Measurements from ENCODE around the gene MAPK7. TPM values are rescaled to one million over a fixed set of nuclear protein-coding genes. Genes with fewer than 3 reads are reported as not detected.

Gene MAPK7
- total and polyA plus RNA-seq, 2 donors (not counting 1 experiment from before 2014, with no cell fraction given), result 12.8 to 18.8 TPM

DNA sequence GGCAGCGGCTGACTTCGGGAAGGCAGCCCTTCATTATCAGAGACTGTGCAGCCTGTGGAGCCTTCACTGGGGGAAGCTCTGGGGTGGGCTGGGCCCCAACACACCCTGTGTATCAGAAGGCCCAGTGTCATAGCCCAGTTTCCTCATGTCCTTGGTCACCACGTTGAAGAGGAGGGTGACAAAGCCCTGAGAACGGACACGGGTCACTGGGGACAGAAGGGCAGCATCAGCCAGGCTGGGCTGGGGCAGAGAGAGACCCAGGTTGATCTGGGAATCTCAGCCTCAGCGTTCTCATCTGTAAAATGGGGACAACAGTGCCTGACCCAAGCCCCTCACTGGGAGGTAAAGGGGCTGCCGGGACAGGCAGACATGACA is 35.1 kb upstream of the MAPK7 start:
- Histone ChIP-seq H3K27me3 (ENCODE audit: control insufficient read depth, insufficient read depth, low read length) (no peaks in the 10 kb centered on the region), H4K20me1 (ENCODE audit: control insufficient read depth, extremely low read depth, insufficient read depth, low read length) (no peaks in the 10 kb centered on the region), H3K4me2 (ENCODE audit: extremely low read depth, insufficient read depth, low read length) (no peak overlapping the region), H3K27ac (ENCODE audit: insufficient read depth, low read length) (no peak overlapping the region), H3K9me3 (ENCODE audit: control insufficient read depth, insufficient read depth, low read depth, low read length) (no peaks in the 10 kb centered on the region), H3K79me2 (ENCODE audit: control insufficient read depth, insufficient read depth, low read length) (no peaks in the 10 kb centered on the region), H3K4me3 (replicated peaks in 1 of 4; ENCODE audit: control extremely low read depth in 1 of 4, insufficient read depth in 1 of 4, low read depth in 3 of 4, low read length in 4 of 4) (no peak overlapping the region), H3K9ac (ENCODE audit: insufficient read depth, low read length) (no peak overlapping the region), H3K36me3 (ENCODE audit: control insufficient read depth, insufficient read depth, low read length) (no peaks in the 10 kb centered on the region), H3K4me1 (ENCODE audit: control insufficient read depth, extremely low read depth, insufficient read depth, low read length) (peaks cover 22% of the 10 kb centered on the region), H2AFZ (ENCODE audit: low read length) (no peak overlapping the region)
- TF ChIP-seq EZH2 (IDR thresholded peaks at IDR 0.05; ENCODE audit: low read length, missing control alignments) (no peak), CTCF (conservative IDR thresholded peaks at IDR 0.05 in 1 of 2, IDR thresholded peaks at IDR 0.05 in 1 of 2; ENCODE audit: low read depth in 1 of 2, low read length in 2 of 2) (no peak)
- no peak for DNase-seq (ENCODE audit: low read depth in 2 of 2)

DNA sequence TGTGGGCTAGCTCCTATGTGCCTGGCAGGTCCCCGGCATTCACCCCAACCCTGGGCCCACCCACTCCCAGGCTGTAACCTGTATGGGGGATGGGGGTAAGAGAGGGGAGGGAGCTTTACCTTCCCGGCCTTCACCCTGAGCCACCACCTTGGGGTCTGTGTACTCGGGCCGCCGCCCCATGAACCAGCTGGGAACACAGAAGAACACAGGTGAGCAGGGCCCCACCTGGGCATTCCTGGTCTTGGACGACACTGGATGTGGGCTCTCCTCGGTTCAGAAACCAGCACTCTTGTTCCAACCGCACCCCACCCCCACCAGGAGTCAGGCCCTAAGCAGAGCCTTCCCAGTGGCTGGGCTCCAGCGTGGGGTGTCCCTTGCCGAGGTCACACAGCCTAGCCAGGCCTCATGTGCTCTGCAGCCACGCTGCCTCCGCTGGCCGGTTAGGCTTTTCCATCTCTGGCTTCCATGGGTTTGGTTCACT is 34.6 kb upstream of the MAPK7 start:
- no peak for DNase-seq (ENCODE audit: low read depth in 2 of 2)
- H3K4me3 ChIP-seq (replicated peaks in 1 of 4; ENCODE audit: control extremely low read depth in 1 of 4, insufficient read depth in 1 of 4, low read depth in 3 of 4, low read length in 4 of 4), result no peak overlapping the region
- H3K27me3 ChIP-seq (ENCODE audit: control insufficient read depth, insufficient read depth, low read length), result no peaks in the 10 kb centered on the region
- peaks cover 22% of the 10 kb centered on the region for H3K4me1 ChIP-seq (ENCODE audit: control insufficient read depth, extremely low read depth, insufficient read depth, low read length)
- H3K36me3 ChIP-seq (ENCODE audit: control insufficient read depth, insufficient read depth, low read length), result no peaks in the 10 kb centered on the region
- no peak overlapping the region for H3K27ac ChIP-seq (ENCODE audit: insufficient read depth, low read length)
- H4K20me1 ChIP-seq (ENCODE audit: control insufficient read depth, extremely low read depth, insufficient read depth, low read length), result no peaks in the 10 kb centered on the region
- H2AFZ ChIP-seq (ENCODE audit: low read length), result no peak overlapping the region
- H3K4me2 ChIP-seq (ENCODE audit: extremely low read depth, insufficient read depth, low read length), result no peak overlapping the region
- no peaks in the 10 kb centered on the region for H3K79me2 ChIP-seq (ENCODE audit: control insufficient read depth, insufficient read depth, low read length)
- H3K9me3 ChIP-seq (ENCODE audit: control insufficient read depth, insufficient read depth, low read depth, low read length), result no peaks in the 10 kb centered on the region
- no peak for TF ChIP-seq EZH2 (IDR thresholded peaks at IDR 0.05; ENCODE audit: low read length, missing control alignments)
- H3K9ac ChIP-seq (ENCODE audit: insufficient read depth, low read length), result no peak overlapping the region

DNA sequence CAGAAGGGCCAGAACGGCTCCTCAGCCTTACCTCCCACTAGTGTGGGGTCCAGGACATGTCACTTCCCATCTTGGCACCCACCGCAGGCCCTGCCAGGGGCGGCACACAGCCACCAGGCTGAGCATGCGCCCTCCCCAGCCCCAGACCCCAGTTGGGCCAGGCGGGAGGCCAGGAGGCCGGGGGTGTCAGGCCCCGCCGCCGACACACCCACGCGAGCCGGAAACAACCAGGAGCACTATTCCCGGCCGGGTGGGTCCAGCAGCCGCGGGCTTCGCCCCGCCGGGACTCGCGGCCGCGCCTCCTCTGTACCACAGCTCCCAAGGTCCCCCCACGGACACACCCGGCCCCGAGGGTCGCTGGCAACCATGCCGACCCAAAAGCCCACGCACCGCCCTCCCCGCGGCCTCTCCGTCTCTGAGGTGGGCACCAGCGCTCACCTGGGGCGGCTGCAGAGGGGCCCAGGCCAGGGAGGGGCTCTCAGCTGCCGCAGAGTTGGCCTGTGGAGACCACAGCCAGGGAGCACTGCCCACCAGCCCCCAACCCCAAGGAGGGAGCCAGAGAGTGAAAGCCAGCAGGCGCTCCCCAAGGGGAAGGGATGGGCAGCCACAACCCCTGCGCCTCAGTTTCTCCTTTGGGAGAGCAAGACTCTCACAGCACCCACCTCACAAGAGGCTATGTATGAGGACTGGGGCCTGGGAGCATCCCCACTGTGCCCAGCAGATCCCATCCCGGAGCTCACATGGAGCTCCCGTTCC is 33.8 kb upstream of the MAPK7 start:
- no peaks in the 10 kb centered on the region for H3K27me3 ChIP-seq (ENCODE audit: control insufficient read depth, insufficient read depth, low read length)
- H3K27ac ChIP-seq (ENCODE audit: insufficient read depth, low read length), result no peak overlapping the region
- no peaks in the 10 kb centered on the region for H3K36me3 ChIP-seq (ENCODE audit: control insufficient read depth, insufficient read depth, low read length)
- TF ChIP-seq EZH2 (IDR thresholded peaks at IDR 0.05; ENCODE audit: low read length, missing control alignments), result no peak
- no peak for TF ChIP-seq CTCF (conservative IDR thresholded peaks at IDR 0.05 in 1 of 2, IDR thresholded peaks at IDR 0.05 in 1 of 2; ENCODE audit: low read depth in 1 of 2, low read length in 2 of 2)
- H3K4me2 ChIP-seq (ENCODE audit: extremely low read depth, insufficient read depth, low read length), result no peak overlapping the region
- peaks cover 22% of the 10 kb centered on the region for H3K4me1 ChIP-seq (ENCODE audit: control insufficient read depth, extremely low read depth, insufficient read depth, low read length)
- H3K9ac ChIP-seq (ENCODE audit: insufficient read depth, low read length), result no peak overlapping the region
- no peak overlapping the region for H3K4me3 ChIP-seq (replicated peaks in 1 of 4; ENCODE audit: control extremely low read depth in 1 of 4, insufficient read depth in 1 of 4, low read depth in 3 of 4, low read length in 4 of 4)
- no peaks in the 10 kb centered on the region for H4K20me1 ChIP-seq (ENCODE audit: control insufficient read depth, extremely low read depth, insufficient read depth, low read length)
- no peaks in the 10 kb centered on the region for H3K9me3 ChIP-seq (ENCODE audit: control insufficient read depth, insufficient read depth, low read depth, low read length)
- H2AFZ ChIP-seq (ENCODE audit: low read length), result no peak overlapping the region
- H3K79me2 ChIP-seq (ENCODE audit: control insufficient read depth, insufficient read depth, low read length), result no peaks in the 10 kb centered on the region
- DNase-seq (ENCODE audit: low read depth in 2 of 2), result no peak

Measured in fibroblast of lung (primary cell).